ENCODE results near the gene C1RL. TPM values are rescaled to one million over a fixed set of nuclear protein-coding genes. Genes with fewer than 3 reads are reported as not detected.

C1RL gene
- total and polyA plus RNA-seq, 2 of the 4 experiments (the other 2 are of a cell fraction), result 9.1 to 12.3 TPM

DNA sequence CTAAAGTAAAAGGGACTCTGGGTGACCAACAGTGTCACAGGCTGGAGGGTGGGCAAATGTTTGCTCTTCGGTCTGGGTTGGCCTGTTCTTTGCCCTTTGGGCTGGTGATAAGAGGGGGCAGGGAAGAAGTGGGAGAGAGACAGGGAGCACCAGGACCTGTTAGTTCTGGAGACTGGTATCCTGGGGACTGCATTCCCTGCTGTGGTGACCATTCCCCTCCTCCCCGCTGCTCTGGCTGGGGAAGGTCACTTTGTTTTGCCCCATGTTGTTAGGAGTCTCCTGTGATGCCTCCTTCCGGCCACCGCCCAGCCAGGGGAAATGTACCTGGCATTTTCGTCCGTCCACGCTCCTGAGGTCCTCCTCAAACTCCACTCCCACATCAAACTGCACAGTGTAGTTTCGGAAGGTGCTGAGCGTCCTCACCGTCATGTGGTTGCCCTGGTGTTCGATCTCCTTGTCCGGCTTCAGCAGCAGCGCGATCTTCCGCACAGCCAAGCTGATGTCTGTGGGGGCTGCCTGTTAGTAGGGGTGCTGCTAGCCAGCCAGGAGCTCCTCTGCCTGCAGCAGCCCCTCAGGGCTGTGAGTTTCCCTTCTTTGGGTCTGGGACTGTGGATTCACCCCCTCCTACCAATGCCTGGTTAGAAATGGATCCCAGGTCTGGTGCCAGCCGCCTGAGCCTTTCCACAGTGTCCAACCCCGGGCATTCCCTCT is 19.1 kb upstream of the C1RL start:
- in situ Hi-C loops (cut with MboI; ENCODE audit: low sequenced_read_pairs), result no loop called here

More for the DNA sequence above, 19.1 kb upstream of the C1RL start:
- Histone ChIP-seq H3K4me2 (ENCODE audit: low read depth, low read length) (no peak overlapping the region), H4K91ac (ENCODE audit: insufficient read depth, low read depth, low read length) (no peak overlapping the region), H2BK120ac (ENCODE audit: low read depth, low read length) (no peak overlapping the region), H2AK9ac (replicated peaks; ENCODE audit: low read depth, low read length, poor library complexity) (no peak overlapping the region), H2AFZ (replicated peaks; ENCODE audit: low read length, poor library complexity) (no peak overlapping the region), H3K18ac (ENCODE audit: low read depth, low read length) (no peak overlapping the region), H3K4ac (ENCODE audit: low read depth, low read length) (no peak overlapping the region), H3K9ac (ENCODE audit: low read depth, low read length) (no peak overlapping the region), H3K27me3 (ENCODE audit: control insufficient read depth, insufficient read depth, low read length) (no peaks in the 10 kb centered on the region), H3K27ac (ENCODE audit: insufficient read depth, low read length) (no peak overlapping the region), H4K8ac (ENCODE audit: low read depth in 2 of 2, low read length in 2 of 2) (no peak overlapping the region), H4K20me1 (ENCODE audit: insufficient read depth, low read length) (no peaks in the 10 kb centered on the region), H3K4me3 (ENCODE audit: insufficient read depth, low read depth, low read length) (no peak overlapping the region), H3K14ac (replicated peaks; ENCODE audit: low read depth, low read length) (no peak overlapping the region), H3K9me3 (ENCODE audit: control insufficient read depth, insufficient read depth, low read length) (no peaks in the 10 kb centered on the region), H3K36me3 (ENCODE audit: control insufficient read depth, insufficient read depth, low read length) (no peaks in the 10 kb centered on the region; the same call in 1 of the 2 replicates), H3K4me1 (ENCODE audit: control insufficient read depth, insufficient read depth, low read length) (peaks cover 6% of the 10 kb centered on the region; the same call in 1 of the 2 replicates), H3K23ac (ENCODE audit: low read depth, low read length) (no peak overlapping the region), H2BK20ac (ENCODE audit: low read depth, low read length) (no peak overlapping the region), H3K79me1 (ENCODE audit: low read depth in 1 of 2, low read length in 2 of 2) (0 out of 4 replicates have a peak, but pooled peaks cover 0 to 6% of the 10 kb centered on the region in 2 experiments), H3K9me1 (ENCODE audit: insufficient read depth, low read length) (peaks cover 5% of the 10 kb centered on the region; the same call in 1 of the 2 replicates), H2AK5ac (ENCODE audit: low read depth, low read length) (no peak overlapping the region), H3K56ac (ENCODE audit: extremely low read depth, insufficient read depth, low read length) (no peak overlapping the region), H4K5ac (ENCODE audit: low read depth, low read length) (no peak overlapping the region), H2BK15ac (ENCODE audit: low read depth, low read length) (no peak overlapping the region), H2BK5ac (ENCODE audit: low read depth, low read length, poor library complexity, severe bottlenecking) (no peak overlapping the region)
- no peak for TF ChIP-seq RCOR1 (IDR thresholded peaks at IDR 0.05; ENCODE audit: insufficient replicate concordance, low read length)
- no peak for TF ChIP-seq MXI1 (IDR thresholded peaks at IDR 0.05; ENCODE audit: borderline replicate concordance, low read depth, low read length)
- no peak for TF ChIP-seq CHD1 (IDR thresholded peaks at IDR 0.05; ENCODE audit: low read depth, low read length)
- TF ChIP-seq, protein P1, sequence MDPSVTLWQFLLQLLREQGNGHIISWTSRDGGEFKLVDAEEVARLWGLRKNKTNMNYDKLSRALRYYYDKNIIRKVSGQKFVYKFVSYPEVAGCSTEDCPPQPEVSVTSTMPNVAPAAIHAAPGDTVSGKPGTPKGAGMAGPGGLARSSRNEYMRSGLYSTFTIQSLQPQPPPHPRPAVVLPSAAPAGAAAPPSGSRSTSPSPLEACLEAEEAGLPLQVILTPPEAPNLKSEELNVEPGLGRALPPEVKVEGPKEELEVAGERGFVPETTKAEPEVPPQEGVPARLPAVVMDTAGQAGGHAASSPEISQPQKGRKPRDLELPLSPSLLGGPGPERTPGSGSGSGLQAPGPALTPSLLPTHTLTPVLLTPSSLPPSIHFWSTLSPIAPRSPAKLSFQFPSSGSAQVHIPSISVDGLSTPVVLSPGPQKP (IDR thresholded peaks at IDR 0.05; ENCODE audit: borderline replicate concordance, low read depth, low read length), result no peak
- TF ChIP-seq BHLHE40 (IDR thresholded peaks at IDR 0.05; ENCODE audit: low read depth, low read length), result no peak
- TF ChIP-seq MAZ (IDR thresholded peaks at IDR 0.05; ENCODE audit: borderline replicate concordance, low read depth, low read length), result no peak
- TF ChIP-seq CEBPB (IDR thresholded peaks at IDR 0.05; ENCODE audit: low read depth, low read length), result no peak
- TF ChIP-seq RAD21 (IDR thresholded peaks at IDR 0.05; ENCODE audit: low read length), result no peak
- TF ChIP-seq, protein P2, sequence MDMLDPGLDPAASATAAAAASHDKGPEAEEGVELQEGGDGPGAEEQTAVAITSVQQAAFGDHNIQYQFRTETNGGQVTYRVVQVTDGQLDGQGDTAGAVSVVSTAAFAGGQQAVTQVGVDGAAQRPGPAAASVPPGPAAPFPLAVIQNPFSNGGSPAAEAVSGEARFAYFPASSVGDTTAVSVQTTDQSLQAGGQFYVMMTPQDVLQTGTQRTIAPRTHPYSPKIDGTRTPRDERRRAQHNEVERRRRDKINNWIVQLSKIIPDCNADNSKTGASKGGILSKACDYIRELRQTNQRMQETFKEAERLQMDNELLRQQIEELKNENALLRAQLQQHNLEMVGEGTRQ (IDR thresholded peaks at IDR 0.05; ENCODE audit: low read depth, low read length), result no peak
- TF ChIP-seq, protein P3, sequence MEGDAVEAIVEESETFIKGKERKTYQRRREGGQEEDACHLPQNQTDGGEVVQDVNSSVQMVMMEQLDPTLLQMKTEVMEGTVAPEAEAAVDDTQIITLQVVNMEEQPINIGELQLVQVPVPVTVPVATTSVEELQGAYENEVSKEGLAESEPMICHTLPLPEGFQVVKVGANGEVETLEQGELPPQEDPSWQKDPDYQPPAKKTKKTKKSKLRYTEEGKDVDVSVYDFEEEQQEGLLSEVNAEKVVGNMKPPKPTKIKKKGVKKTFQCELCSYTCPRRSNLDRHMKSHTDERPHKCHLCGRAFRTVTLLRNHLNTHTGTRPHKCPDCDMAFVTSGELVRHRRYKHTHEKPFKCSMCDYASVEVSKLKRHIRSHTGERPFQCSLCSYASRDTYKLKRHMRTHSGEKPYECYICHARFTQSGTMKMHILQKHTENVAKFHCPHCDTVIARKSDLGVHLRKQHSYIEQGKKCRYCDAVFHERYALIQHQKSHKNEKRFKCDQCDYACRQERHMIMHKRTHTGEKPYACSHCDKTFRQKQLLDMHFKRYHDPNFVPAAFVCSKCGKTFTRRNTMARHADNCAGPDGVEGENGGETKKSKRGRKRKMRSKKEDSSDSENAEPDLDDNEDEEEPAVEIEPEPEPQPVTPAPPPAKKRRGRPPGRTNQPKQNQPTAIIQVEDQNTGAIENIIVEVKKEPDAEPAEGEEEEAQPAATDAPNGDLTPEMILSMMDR (conservative IDR thresholded peaks at IDR 0.05; ENCODE audit: low read depth, low read length), result no peak
- intact Hi-C loops (cut with micrococcal nuclease) (no loop called here), dilution Hi-C loops (cut with HindIII; ENCODE audit: low sequenced_read_pairs, unreplicated experiment) (no loop called here)
- ATAC-seq (ENCODE audit: low read depth) (no peak), DNase-seq (no peak)
- ChIA-PET CTCF (no interaction called here), POLR2A (ENCODE audit: unreplicated experiment) (no interaction called here)
- WGBS, 2 experiments (ENCODE audit: extremely low coverage in 2 of 2, insufficient read length in 1 of 2), result 80% methylated on average over 3 of the region's 17 CpGs; no CpG with 5 or more reads in 1 of the 2 experiments
- no TSS peak for BruUV-seq (replicated peaks)

Measured in IMR-90 (cell line).